SK-N-SH (cell line): ENCODE measurements around the gene RAB3A. TPM values are rescaled to one million over a fixed set of nuclear protein-coding genes. Genes with fewer than 3 reads are reported as not detected.

Experiments
- CTCF ChIA-PET: fragments of 300-600, 350-600 bp; formaldehyde crosslinking; extraction: SDS; loops from one replicate; lab custom pipeline; 2021; lab: Yijun Ruan, JAX
- POLR2A ChIA-PET: fragments of 350-600 bp; sonication (Branson Sonifier 250); formaldehyde crosslinking; extraction: SDS; loops from one replicate; lab custom pipeline; 2020; ENCODE audit warnings: antibody characterized with exemption, inconsistent platforms; lab: Yijun Ruan, JAX
- DNase-seq: peaks from one replicate; pipeline ENCODE4 v3.0.0; 2012
- H2AFZ ChIP-seq: fragments of 200-600 bp; sonication (generic); 2 replicates; pipeline ENCODE4 v1.8.1; 2016; ENCODE audit warnings: antibody characterized with exemption, mild to moderate bottlenecking, low read depth
- H3F3A ChIP-seq: fragments of 200-600 bp; sonication (generic); replicated peaks from 2 replicates; pipeline ENCODE3; 2016; ENCODE audit warnings: antibody characterized with exemption, mild to moderate bottlenecking; ENCODE audit not compliant: insufficient read depth
- H3K27ac ChIP-seq, 2 experiments: fragments of 200-500 bp in 1 of 2; fragments of 200-600 bp in 1 of 2; sonication (Bioruptor generic) in 1 of 2; sonication (generic), shearing (Covaris generic) in 1 of 2; 2 replicates each; pipeline versions ENCODE4 v1.5.1 to v1.6.1; 2014 to 2016; ENCODE audit warnings: low read depth in 2 of 2, inconsistent platforms in 1 of 2, low read length in 1 of 2, mild to moderate bottlenecking in 1 of 2, mixed read lengths in 1 of 2
- H3K27me3 ChIP-seq: fragments of 200-600 bp; sonication (generic), shearing (Covaris generic); 2 replicates; pipeline ENCODE4 v1.6.1; 2016; ENCODE audit warnings: mixed run types; ENCODE audit not compliant: insufficient read depth
- H3K36me3 ChIP-seq, 2 experiments: fragments of 200-500 bp in 1 of 2; fragments of 200-600 bp in 1 of 2; sonication (Bioruptor generic) in 1 of 2; sonication (generic) in 1 of 2; replicated peaks in 1 of 2; 2 replicates each; pipeline versions ENCODE3 to v1.5.1; 2014 to 2016; ENCODE audit warnings: low read length in 1 of 2, mild to moderate bottlenecking in 1 of 2; ENCODE audit not compliant: insufficient read depth in 2 of 2, control insufficient read depth in 1 of 2
- H3K4me1 ChIP-seq, 2 experiments: fragments of 200-500 bp in 1 of 2; fragments of 200-600 bp in 1 of 2; sonication (Bioruptor generic) in 1 of 2; sonication (generic), shearing (Covaris generic) in 1 of 2; 2 replicates each; pipeline versions ENCODE4 v1.5.1 to v1.6.1; 2014 to 2016; ENCODE audit warnings: low read depth in 1 of 2, low read length in 1 of 2, mixed run types in 1 of 2; ENCODE audit not compliant: insufficient read depth in 2 of 2, control insufficient read depth in 1 of 2
- H3K4me2 ChIP-seq: fragments of 200-600 bp; sonication (generic), shearing (Covaris generic); 2 replicates; pipeline ENCODE4 v1.6.1; 2017; ENCODE audit warnings: mixed run types
- H3K4me3 ChIP-seq, 2 experiments: fragments of 200-500 bp in 1 of 2; fragments of 200-600 bp in 1 of 2; sonication (Bioruptor generic) in 1 of 2; sonication (generic), shearing (Covaris generic) in 1 of 2; 2 replicates each; pipeline versions ENCODE4 v1.5.1 to v1.8.1; 2014 to 2016; ENCODE audit warnings: low read depth in 2 of 2, inconsistent platforms in 1 of 2, low read length in 1 of 2, mild to moderate bottlenecking in 1 of 2, mixed read lengths in 1 of 2, moderate library complexity in 1 of 2
- H3K79me2 ChIP-seq: fragments of 200-600 bp; sonication (generic); 2 replicates; pipeline ENCODE4 v1.8.1; 2017; ENCODE audit warnings: mild to moderate bottlenecking; ENCODE audit not compliant: insufficient read depth
- H3K9ac ChIP-seq: fragments of 200-600 bp; sonication (generic); 2 replicates; pipeline ENCODE4 v1.6.1; 2017; ENCODE audit warnings: mixed run types
- H3K9me2 ChIP-seq: fragments of 200-600 bp; sonication (generic); 2 replicates; pipeline ENCODE4 v1.6.1; 2017; ENCODE audit warnings: mixed run types
- H3K9me3 ChIP-seq: fragments of 200-600 bp; sonication (generic); 2 replicates; pipeline ENCODE4 v1.6.1; 2017; ENCODE audit warnings: mixed run types, mild to moderate bottlenecking, moderate library complexity
- H4K20me1 ChIP-seq: fragments of 200-600 bp; sonication (generic); 2 replicates; pipeline ENCODE4 v1.6.1; 2017; ENCODE audit warnings: mild to moderate bottlenecking, mixed run types; ENCODE audit not compliant: insufficient read depth
- CHD2 ChIP-seq: fragments of 150-350 bp; IDR thresholded peaks from 2 replicates; pipeline ENCODE4 v1.6.1; 2018; ENCODE audit warnings: low read length; ENCODE audit not compliant: partially characterized antibody
- ELF1 ChIP-seq: IDR thresholded peaks from 2 replicates; pipeline ENCODE4 v1.4.0; 2012
- FOXM1 ChIP-seq: IDR thresholded peaks from 2 replicates; pipeline ENCODE4 v1.4.0; 2012; ENCODE audit warnings: low read depth, mild to moderate bottlenecking
- JUND ChIP-seq: IDR thresholded peaks from 2 replicates; pipeline ENCODE4 v1.4.0; 2012
- MXI1 ChIP-seq: IDR thresholded peaks from 2 replicates; pipeline ENCODE4 v1.6.1; 2012; ENCODE audit warnings: mild to moderate bottlenecking, low read depth, low read length, improper control_type of control experiment
- NFIC ChIP-seq: IDR thresholded peaks from 2 replicates; pipeline ENCODE4 v1.4.0; 2012; ENCODE audit warnings: borderline replicate concordance
- NRF1 ChIP-seq: IDR thresholded peaks from 2 replicates; pipeline ENCODE4 v1.6.1; 2012; ENCODE audit warnings: low read depth, mild to moderate bottlenecking, low read length
- PBX3 ChIP-seq: IDR thresholded peaks from 2 replicates; pipeline ENCODE4; 2012
- POLR2AphosphoS5 ChIP-seq: IDR thresholded peaks from 2 replicates; pipeline ENCODE4 v1.6.1; 2012; ENCODE audit warnings: low read depth, low read length
- RFX5 ChIP-seq: IDR thresholded peaks from 2 replicates; pipeline ENCODE4 v1.6.1; 2012; ENCODE audit warnings: mild to moderate bottlenecking, improper control_type of control experiment, low read length
- SIN3A ChIP-seq: IDR thresholded peaks from 2 replicates; pipeline ENCODE4 v1.6.1; 2012; ENCODE audit warnings: low read depth, mild to moderate bottlenecking, low read length, moderate library complexity, borderline replicate concordance
- ZBTB33 ChIP-seq: IDR thresholded peaks from 2 replicates; pipeline ENCODE4 v1.4.0; 2012; ENCODE audit warnings: low read depth, borderline replicate concordance
- WGBS: methylation state at CpG from one replicate; pipeline ENCODE4 v1.1.6; 2017; ENCODE audit warnings: low lambda C conversion rate; 5-methylcytosine and 5-hydroxymethylcytosine counted together
- polyA plus RNA-seq, 3 experiments: library from polyadenylated mRNA; depleted of rRNA; stranded (reverse); fragments of >200 nt; gene quantifications; 2 replicates each; pipeline ENCODE4 v1.2.3, GENCODE V29; 2012
- TF ChIP-seq, protein P1 (sequence below): IDR thresholded peaks from 2 replicates; pipeline ENCODE4 v1.4.0; 2012; ENCODE audit warnings: low read depth
- TF ChIP-seq, protein P2 (sequence below): fragments of 150-350 bp; IDR thresholded peaks from 2 replicates; pipeline ENCODE4 v1.6.1; 2016; ENCODE audit warnings: mild to moderate bottlenecking, low read depth, low read length

RAB3A gene
- polyA plus RNA-seq, 1 of the 3 experiments (the other 2 are of a cell fraction): 9.7 TPM

- Histone ChIP-seq H4K20me1 (no peaks in the 10 kb centered on the region), H3K79me2 (no peaks in the 10 kb centered on the region), H3K36me3 (no peaks in the 10 kb centered on the region), H3F3A (peaks cover 3% of the 10 kb centered on the region), H3K4me2 (no peak overlapping the region), H3K9me2 (no peaks in the 10 kb centered on the region), H3K9me3 (no peaks in the 10 kb centered on the region), H3K4me1 (no peaks in the 10 kb centered on the region), H3K4me3 (no peak overlapping the region), H2AFZ (no peak overlapping the region), H3K9ac (no peak overlapping the region), H3K27ac (no peak overlapping the region), H3K27me3 (no peaks in the 10 kb centered on the region)
- POLR2A ChIA-PET: no interaction called here
- CTCF ChIA-PET: interaction anchor here (1.4 to 3.0 kb wide), 2 partner anchors 18 to 66 kb away, joined by 4 to 10 read pairs; no protein-coding TSS in a partner anchor
- no peak for DNase-seq
- TF ChIP-seq CHD2 (no peak), SIN3A (no peak), JUND (no peak), ELF1 (no peak), MXI1 (no peak)
- 90% methylated on average over 5 of the region's 6 CpGs for WGBS
Measured at GRCh38 chr19:18185538-18185937, 18.3 kb downstream of the RAB3A start.

GRCh38 chr19:18183529-18183928 is 20.3 kb downstream of the RAB3A start:
- POLR2A ChIA-PET: no interaction called here
- Histone ChIP-seq H3K4me1 (no peaks in the 10 kb centered on the region), H3K4me2 (no peak overlapping the region), H3K79me2 (no peaks in the 10 kb centered on the region), H3K27ac (no peak overlapping the region), H4K20me1 (no peaks in the 10 kb centered on the region), H3K4me3 (no peak overlapping the region), H3K9ac (no peak overlapping the region), H3K27me3 (no peaks in the 10 kb centered on the region), H2AFZ (no peak overlapping the region), H3K36me3 (no peaks in the 10 kb centered on the region)
- CTCF ChIA-PET: interaction anchor here (1.3 to 4.3 kb wide), 5 partner anchors 15 to 70 kb away, joined by 4 to 18 read pairs (median 8); no protein-coding TSS in a partner anchor
- TF ChIP-seq RFX5 (no peak), NFIC (no peak), MXI1 (no peak), JUND (no peak), POLR2AphosphoS5 (no peak), ELF1 (no peak), FOXM1 (no peak), ZBTB33 (no peak), NRF1 (no peak), PBX3 (no peak)
- TF ChIP-seq, protein P1, sequence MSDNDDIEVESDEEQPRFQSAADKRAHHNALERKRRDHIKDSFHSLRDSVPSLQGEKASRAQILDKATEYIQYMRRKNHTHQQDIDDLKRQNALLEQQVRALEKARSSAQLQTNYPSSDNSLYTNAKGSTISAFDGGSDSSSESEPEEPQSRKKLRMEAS: no peak
- TF ChIP-seq, protein P2, sequence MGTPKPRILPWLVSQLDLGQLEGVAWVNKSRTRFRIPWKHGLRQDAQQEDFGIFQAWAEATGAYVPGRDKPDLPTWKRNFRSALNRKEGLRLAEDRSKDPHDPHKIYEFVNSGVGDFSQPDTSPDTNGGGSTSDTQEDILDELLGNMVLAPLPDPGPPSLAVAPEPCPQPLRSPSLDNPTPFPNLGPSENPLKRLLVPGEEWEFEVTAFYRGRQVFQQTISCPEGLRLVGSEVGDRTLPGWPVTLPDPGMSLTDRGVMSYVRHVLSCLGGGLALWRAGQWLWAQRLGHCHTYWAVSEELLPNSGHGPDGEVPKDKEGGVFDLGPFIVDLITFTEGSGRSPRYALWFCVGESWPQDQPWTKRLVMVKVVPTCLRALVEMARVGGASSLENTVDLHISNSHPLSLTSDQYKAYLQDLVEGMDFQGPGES: no peak
- TF ChIP-seq, all 33 proteins: peak for 0
- Histone ChIP-seq H3F3A (no peaks in the 10 kb centered on the region), H3K9me2 (no peaks in the 10 kb centered on the region), H3K9me3 (no peaks in the 10 kb centered on the region)
- DNase-seq: no peak
